OCI-LY3 (cell line): Measurements from ENCODE around the gene SLC25A39.

Experiments
- H2AFZ ChIP-seq: fragments of 200-600, 300-600 bp; shearing (Covaris generic); 2 replicates; pipeline ENCODE4 v1.6.0; 2014; ENCODE audit warnings: antibody characterized with exemption, low read depth, low read length
- H3K27ac ChIP-seq: fragments of 200-600, 300-600 bp; sonication (generic); 2 replicates; pipeline ENCODE4 v1.5.1; 2014; ENCODE audit warnings: mild to moderate bottlenecking, low read length, moderate library complexity, mixed read lengths
- H3K27me3 ChIP-seq: fragments of 200-600, 300-600 bp; sonication (generic); 2 replicates; pipeline ENCODE4 v1.6.1; 2014; ENCODE audit warnings: low read depth, low read length, mixed read lengths
- H3K36me3 ChIP-seq: fragments of 200-600, 300-600 bp; sonication (generic); replicated peaks from 2 replicates; pipeline ENCODE3; 2014; ENCODE audit warnings: low read depth, low read length, mixed read lengths
- H3K4me1 ChIP-seq: fragments of 300-600, 200-600 bp; sonication (generic); 2 replicates; pipeline ENCODE4 v1.6.1; 2014; ENCODE audit warnings: low read length, mixed read lengths
- H3K4me2 ChIP-seq: fragments of 200-600, 300-600 bp; sonication (generic); 2 replicates; pipeline ENCODE4 v1.6.1; 2014; ENCODE audit warnings: low read length, mixed read lengths
- H3K4me3 ChIP-seq: fragments of 300-600, 200-600 bp; sonication (generic); 2 replicates; pipeline ENCODE4 v1.5.1; 2014; ENCODE audit warnings: antibody characterized with exemption, mild to moderate bottlenecking, low read length, moderate library complexity
- H3K79me2 ChIP-seq: fragments of 300-600, 200-600 bp; shearing (Covaris generic); 2 replicates; pipeline ENCODE4 v1.6.1; 2014; ENCODE audit warnings: mild to moderate bottlenecking, low read length, mixed read lengths
- H3K9ac ChIP-seq: fragments of 300-600, 200-600 bp; shearing (Covaris generic); 2 replicates; pipeline ENCODE4 v1.6.0; 2014; ENCODE audit warnings: mild to moderate bottlenecking, low read length, moderate library complexity
- H3K9me3 ChIP-seq: fragments of 200-600, 300-600 bp; shearing (Covaris generic); 2 replicates; pipeline ENCODE4 v1.6.1; 2014; ENCODE audit warnings: low read length, mixed read lengths; ENCODE audit not compliant: insufficient read depth
- H4K20me1 ChIP-seq: fragments of 200-600, 300-600 bp; sonication (generic); 2 replicates; pipeline ENCODE4 v1.6.1; 2016; ENCODE audit warnings: low read length, mixed read lengths; ENCODE audit not compliant: insufficient read depth
- CTCF ChIP-seq: fragments of 200-600, 300-600 bp; sonication (generic); IDR thresholded peaks from 2 replicates; pipeline ENCODE4 v1.5.1; 2014; ENCODE audit warnings: antibody characterized with exemption, low read length, low read depth
- EZH2phosphoT487 ChIP-seq: fragments of 200-600 bp; shearing (Covaris generic); IDR thresholded peaks from 2 replicates; pipeline ENCODE4 v1.6.1; 2018; ENCODE audit warnings: antibody characterized with exemption, mixed run types, low read depth

SLC25A39 gene

GRCh38 chr17:44307387-44308186, 17.0 kb downstream of the SLC25A39 start:
- peak overlapping the region; percentile 73 for H3K4me2 ChIP-seq
- H4K20me1 ChIP-seq = no peaks in the 10 kb centered on the region
- peaks cover 3% of the 10 kb centered on the region; the same call in 1 of the 2 replicates for H3K27me3 ChIP-seq
- no peaks in the 10 kb centered on the region for H3K36me3 ChIP-seq
- H3K4me1 ChIP-seq = peaks cover 8% of the 10 kb centered on the region
- no peak overlapping the region for H2AFZ ChIP-seq
- H3K27ac ChIP-seq = no peak overlapping the region
- H3K4me3 ChIP-seq = peak overlapping the region; percentile 78
- no peaks in the 10 kb centered on the region for H3K79me2 ChIP-seq
- no peak overlapping the region for H3K9ac ChIP-seq
- H3K9me3 ChIP-seq = no peaks in the 10 kb centered on the region
- TF ChIP-seq EZH2phosphoT487 = no peak
- TF ChIP-seq CTCF = no peak

- Histone ChIP-seq H3K9ac (no peak overlapping the region), H3K4me3 (no peak overlapping the region), H3K36me3 (no peaks in the 10 kb centered on the region), H3K9me3 (no peaks in the 10 kb centered on the region), H4K20me1 (no peaks in the 10 kb centered on the region), H3K27me3 (peaks cover 10% of the 10 kb centered on the region; the same call in 1 of the 2 replicates), H2AFZ (no peak overlapping the region), H3K27ac (no peak overlapping the region), H3K79me2 (no peaks in the 10 kb centered on the region), H3K4me2 (no peak overlapping the region), H3K4me1 (peaks cover 7% of the 10 kb centered on the region)
- no peak for TF ChIP-seq EZH2phosphoT487
- TF ChIP-seq CTCF = no peak
These were observed 20.0 kb downstream of the SLC25A39 start for GRCh38 chr17:44304651-44305050.

GRCh38 chr17:44297975-44298374, 26.6 kb downstream of the SLC25A39 start:
- H2AFZ ChIP-seq = no peak overlapping the region
- H3K4me3 ChIP-seq = no peak overlapping the region
- H3K4me2 ChIP-seq = no peak overlapping the region

More at GRCh38 chr17:44297975-44298374, 26.6 kb downstream of the SLC25A39 start:
- H4K20me1 ChIP-seq = no peaks in the 10 kb centered on the region
- H3K27me3 ChIP-seq = 0 out of 2 replicates have a peak, but pooled peaks cover 7% of the 10 kb centered on the region
- no peaks in the 10 kb centered on the region for H3K36me3 ChIP-seq
- no peaks in the 10 kb centered on the region for H3K9me3 ChIP-seq
- H3K27ac ChIP-seq = no peak overlapping the region
- no peak overlapping the region for H3K9ac ChIP-seq
- H3K4me1 ChIP-seq = no peaks in the 10 kb centered on the region
- TF ChIP-seq CTCF = no peak
- no peak for TF ChIP-seq EZH2phosphoT487
- H3K79me2 ChIP-seq = no peaks in the 10 kb centered on the region
